Activated naive CD8-positive, alpha-beta T cell treated with anti-CD3 and anti-CD28 coated beads for 36 hours (primary cell): ENCODE measurements around the gene STK32A. TPM values are rescaled to one million over a fixed set of nuclear protein-coding genes. Genes with fewer than 3 reads are reported as not detected.

Experiments
- DNase-seq: peaks from one replicate; pipeline ENCODE4 v3.0.0; 2021
- H3K27ac Mint-ChIP-seq: one replicate; pipeline ENCODE4 v1.8.0; 2022; ENCODE audit warnings: mild to moderate bottlenecking, moderate library complexity, mixed read lengths
- H3K27me3 Mint-ChIP-seq: one replicate; pipeline ENCODE4 v1.8.0; 2022; ENCODE audit warnings: mild to moderate bottlenecking, mixed read lengths
- H3K36me3 Mint-ChIP-seq: one replicate; pipeline ENCODE4 v1.8.0; 2021; ENCODE audit warnings: mild to moderate bottlenecking, mixed read lengths
- H3K4me1 Mint-ChIP-seq: one replicate; pipeline ENCODE4 v1.8.0; 2021; ENCODE audit warnings: mixed read lengths
- H3K4me3 Mint-ChIP-seq: one replicate; pipeline ENCODE4 v1.8.0; 2022; ENCODE audit warnings: mild to moderate bottlenecking, moderate library complexity, mixed read lengths
- H3K9me3 Mint-ChIP-seq: one replicate; pipeline ENCODE4 v1.8.0; 2022; ENCODE audit warnings: mixed read lengths
- total RNA-seq, 2 experiments: library from RNA; stranded (reverse); gene quantifications; one replicate each; pipeline ENCODE4 v1.2.3, GENCODE V29; 2021

Gene STK32A
- total RNA-seq: not detected

- Mint-ChIP-seq H3K36me3 (no peaks in the 10 kb centered on the region), H3K4me3 (no peak within 1 kb of the TSS), H3K27me3 (peaks cover 63% of the 10 kb centered on the region), H3K9me3 (no peaks in the 10 kb centered on the region), H3K27ac (no peak within 1 kb of the TSS), H3K4me1 (no peaks in the 10 kb centered on the region)
- no peak for DNase-seq
Measured at GRCh38 chr5:147234825-147235635, at the start of gene STK32A. Gene STK32A (plus strand): TSS chr5:147235026. CDS start chr5:147239635, 4,609 bp downstream.

DNA sequence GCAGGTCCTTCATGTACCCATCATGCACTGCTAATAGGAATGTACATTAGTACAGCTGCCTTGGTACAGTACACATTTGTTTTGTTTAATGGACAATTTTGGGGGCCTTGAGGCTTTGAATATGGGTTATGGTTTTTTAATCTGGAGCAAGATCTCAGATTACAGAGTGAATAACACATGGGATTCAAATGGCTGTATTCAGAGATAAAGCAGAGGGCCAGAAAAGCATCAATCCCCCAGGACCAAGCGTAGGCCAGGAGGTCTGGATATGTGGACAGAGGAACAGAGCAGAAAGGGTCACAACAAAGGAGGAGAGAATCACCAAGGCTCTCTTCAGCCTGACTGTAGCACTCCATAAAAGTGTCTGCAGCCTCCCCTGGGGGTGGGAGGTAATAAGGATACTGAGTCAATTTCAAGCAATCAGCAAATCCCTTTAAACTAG lies 47.7 kb upstream of the STK32A start:
- Mint-ChIP-seq H3K27me3 (peaks cover 18% of the 10 kb centered on the region), H3K4me3 (no peak overlapping the region), H3K4me1 (peaks cover 3% of the 10 kb centered on the region), H3K9me3 (no peaks in the 10 kb centered on the region), H3K27ac (no peak overlapping the region), H3K36me3 (no peaks in the 10 kb centered on the region)
- no peak for DNase-seq

DNA sequence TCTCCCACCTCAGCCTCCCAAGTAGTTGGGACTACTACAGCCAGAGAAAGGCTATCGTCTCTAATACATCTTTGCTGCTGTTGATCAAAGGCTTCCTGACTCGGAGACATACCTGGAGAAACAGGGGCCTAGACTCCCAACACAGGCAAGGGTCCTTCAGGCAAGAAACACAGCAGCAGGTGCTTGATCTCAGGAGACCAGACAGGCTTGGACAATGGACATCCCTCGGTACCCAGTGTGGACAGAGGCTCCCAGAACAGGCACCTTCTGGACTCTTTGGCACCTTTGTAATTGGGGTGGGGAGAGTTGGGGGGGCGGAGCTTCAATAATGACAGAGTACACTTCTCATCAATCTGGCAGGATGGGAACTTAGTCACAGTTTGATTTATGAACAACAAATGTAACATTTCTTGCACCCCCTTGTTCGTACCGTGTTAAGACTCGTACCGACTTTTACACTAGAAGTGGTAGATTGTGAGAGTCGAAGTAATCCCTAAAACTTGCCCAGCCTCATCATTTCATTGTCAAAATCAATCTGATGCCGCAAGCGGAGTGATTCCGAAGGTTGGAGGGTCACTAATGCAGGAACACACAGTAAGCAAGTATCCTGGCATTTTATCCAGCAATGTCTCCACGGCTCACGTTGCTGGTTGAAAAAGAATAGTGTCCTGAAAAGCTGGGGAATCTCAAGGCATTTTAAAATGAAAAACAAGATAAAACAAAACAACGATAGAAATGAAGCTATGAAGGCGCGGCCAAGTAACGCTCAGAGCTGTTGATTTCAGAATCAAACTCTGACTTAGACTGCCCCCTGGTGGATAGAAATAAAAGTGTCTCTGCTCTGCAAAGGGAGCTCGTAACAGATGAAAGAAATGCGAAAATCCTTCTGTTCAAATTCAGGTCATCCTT lies 46.4 kb upstream of the STK32A start:
- peak; percentile 9 for DNase-seq
- H3K9me3 Mint-ChIP-seq: no peaks in the 10 kb centered on the region
- H3K36me3 Mint-ChIP-seq: no peaks in the 10 kb centered on the region
- no peak overlapping the region for H3K27ac Mint-ChIP-seq
- H3K27me3 Mint-ChIP-seq: peaks cover 18% of the 10 kb centered on the region
- H3K4me1 Mint-ChIP-seq: peaks cover 3% of the 10 kb centered on the region
- no peak overlapping the region for H3K4me3 Mint-ChIP-seq

DNA sequence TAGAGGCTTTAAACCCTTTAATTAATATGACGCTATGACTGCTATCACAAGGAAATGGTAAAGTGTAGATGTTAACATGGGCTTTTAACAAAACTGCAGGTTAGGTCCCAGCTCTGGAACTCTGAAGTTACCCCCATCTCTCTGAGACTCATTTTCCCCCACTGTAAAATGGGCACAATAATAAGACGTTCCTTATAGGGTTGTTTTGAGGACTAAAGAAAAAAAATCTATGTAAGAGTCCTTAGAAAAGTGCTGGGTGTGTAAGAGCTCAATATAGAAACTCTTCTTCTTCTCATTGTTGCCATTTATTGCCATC lies 45.8 kb upstream of the STK32A start:
- Mint-ChIP-seq H3K4me3 (no peak overlapping the region), H3K9me3 (no peaks in the 10 kb centered on the region), H3K4me1 (peaks cover 3% of the 10 kb centered on the region), H3K27ac (no peak overlapping the region), H3K27me3 (peaks cover 18% of the 10 kb centered on the region), H3K36me3 (no peaks in the 10 kb centered on the region)
- DNase-seq: no peak

DNA sequence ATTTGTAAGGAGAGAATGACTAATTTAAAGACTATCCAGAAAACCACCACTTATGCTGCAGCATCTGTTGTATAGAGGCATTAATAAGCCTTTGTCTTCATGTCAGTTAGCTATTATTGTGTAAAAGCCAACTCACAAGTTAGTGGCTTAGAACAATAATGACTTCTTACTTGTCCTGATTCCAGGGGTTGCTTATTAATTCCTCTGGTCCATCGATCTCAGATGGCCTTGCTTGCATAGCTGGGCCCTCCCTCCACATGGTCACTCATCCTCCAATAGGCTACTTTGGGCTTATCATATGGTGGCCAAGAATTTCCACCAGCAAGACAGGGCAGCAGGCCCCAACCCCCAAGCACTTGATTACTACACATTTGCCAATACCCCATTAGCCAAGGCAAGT lies 44.5 kb upstream of the STK32A start:
- no peak overlapping the region for H3K27ac Mint-ChIP-seq
- peaks cover 18% of the 10 kb centered on the region for H3K27me3 Mint-ChIP-seq
- DNase-seq: no peak
- peaks cover 3% of the 10 kb centered on the region for H3K4me1 Mint-ChIP-seq
- H3K4me3 Mint-ChIP-seq: no peak overlapping the region
- no peaks in the 10 kb centered on the region for H3K9me3 Mint-ChIP-seq
- no peaks in the 10 kb centered on the region for H3K36me3 Mint-ChIP-seq

GRCh38 chr5:147193123-147193522 lies 41.7 kb upstream of the STK32A start:
- no peak for DNase-seq
- no peak overlapping the region for H3K4me3 Mint-ChIP-seq
- H3K27me3 Mint-ChIP-seq: peaks cover 15% of the 10 kb centered on the region
- no peaks in the 10 kb centered on the region for H3K36me3 Mint-ChIP-seq
- no peak overlapping the region for H3K27ac Mint-ChIP-seq
- no peaks in the 10 kb centered on the region for H3K9me3 Mint-ChIP-seq
- peaks cover 3% of the 10 kb centered on the region for H3K4me1 Mint-ChIP-seq

DNA sequence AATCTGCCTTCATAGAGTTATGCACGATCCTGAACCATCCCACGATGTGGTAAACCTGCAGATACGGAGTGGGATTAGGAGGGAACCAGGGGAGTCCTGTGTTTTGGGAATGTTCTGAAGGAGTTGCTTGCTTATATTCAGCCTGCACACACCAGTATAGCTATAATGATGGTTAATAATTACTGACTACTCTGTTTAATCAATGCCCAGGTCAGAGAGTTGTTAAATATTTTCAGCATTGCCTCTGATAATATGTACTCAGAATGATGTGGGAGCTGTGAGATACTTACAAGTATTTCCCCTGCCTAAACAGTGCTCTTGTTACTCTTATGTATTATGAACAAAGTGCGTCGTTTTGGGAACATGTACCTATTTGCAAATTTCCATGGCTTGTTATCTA lies 34.8 kb upstream of the STK32A start:
- Mint-ChIP-seq H3K36me3 (no peaks in the 10 kb centered on the region), H3K4me1 (no peaks in the 10 kb centered on the region), H3K4me3 (no peak overlapping the region), H3K27me3 (peaks cover 15% of the 10 kb centered on the region), H3K9me3 (no peaks in the 10 kb centered on the region), H3K27ac (no peak overlapping the region)
- DNase-seq: no peak

DNA sequence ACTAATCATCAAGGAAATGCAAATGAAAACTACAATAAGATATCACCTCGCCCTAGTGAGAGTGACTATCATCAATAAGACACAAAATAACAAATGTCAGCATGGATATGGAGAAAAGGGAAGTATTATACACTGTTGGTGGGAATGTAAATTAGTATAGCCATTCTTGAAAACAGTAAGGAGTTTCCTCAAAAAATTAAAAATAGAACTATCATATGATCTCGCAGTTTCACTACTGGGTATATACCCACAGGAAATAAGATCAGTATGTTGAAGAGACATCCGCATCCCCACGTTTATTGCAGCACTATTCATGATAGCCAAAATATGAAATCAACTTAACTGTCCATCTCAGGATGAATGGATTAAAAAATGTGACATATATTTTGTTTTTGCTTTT lies 31.6 kb upstream of the STK32A start:
- no peaks in the 10 kb centered on the region for H3K36me3 Mint-ChIP-seq
- H3K4me1 Mint-ChIP-seq: no peaks in the 10 kb centered on the region
- peaks cover 7% of the 10 kb centered on the region for H3K27me3 Mint-ChIP-seq
- H3K9me3 Mint-ChIP-seq: no peaks in the 10 kb centered on the region
- H3K4me3 Mint-ChIP-seq: no peak overlapping the region
- no peak for DNase-seq
- H3K27ac Mint-ChIP-seq: no peak overlapping the region

- no peak for DNase-seq
- Mint-ChIP-seq H3K27ac (no peak overlapping the region), H3K4me1 (no peaks in the 10 kb centered on the region), H3K4me3 (no peak overlapping the region), H3K9me3 (no peaks in the 10 kb centered on the region), H3K27me3 (peaks cover 7% of the 10 kb centered on the region), H3K36me3 (no peaks in the 10 kb centered on the region)
Measured at GRCh38 chr5:147204576-147204975, 30.2 kb upstream of the STK32A start.

DNA sequence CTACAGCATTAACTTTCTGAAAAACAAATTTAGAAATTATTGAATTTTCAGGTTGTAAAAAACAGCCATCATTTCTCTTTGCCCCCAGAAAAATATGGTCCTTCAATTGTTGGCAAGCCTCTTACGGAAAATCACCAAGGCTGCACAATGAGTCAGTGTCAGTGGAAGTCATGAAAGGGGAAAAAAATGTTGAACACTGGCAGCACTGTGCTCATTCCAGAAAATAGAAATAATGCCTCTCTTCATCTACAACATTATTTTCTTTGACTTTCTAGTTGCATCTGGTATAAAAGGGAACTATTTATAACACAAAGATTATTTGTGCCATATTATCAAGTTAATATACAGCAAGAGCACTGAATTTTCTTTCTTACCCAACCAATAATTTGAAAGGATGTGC lies 26.7 kb upstream of the STK32A start:
- Mint-ChIP-seq H3K9me3 (no peaks in the 10 kb centered on the region), H3K4me3 (no peak overlapping the region), H3K4me1 (no peaks in the 10 kb centered on the region), H3K36me3 (no peaks in the 10 kb centered on the region), H3K27me3 (no peaks in the 10 kb centered on the region), H3K27ac (no peak overlapping the region)
- DNase-seq: no peak

GRCh38 chr5:147216552-147217154 lies 18.2 kb upstream of the STK32A start:
- no peaks in the 10 kb centered on the region for H3K4me1 Mint-ChIP-seq
- peaks cover 9% of the 10 kb centered on the region for H3K9me3 Mint-ChIP-seq
- H3K4me3 Mint-ChIP-seq: no peak overlapping the region
- no peaks in the 10 kb centered on the region for H3K36me3 Mint-ChIP-seq
- peaks cover 4% of the 10 kb centered on the region for H3K27me3 Mint-ChIP-seq
- DNase-seq: no peak
- H3K27ac Mint-ChIP-seq: no peak overlapping the region

GRCh38 chr5:147223343-147223742 lies 11.5 kb upstream of the STK32A start:
- H3K27ac Mint-ChIP-seq: no peak overlapping the region
- no peak overlapping the region for H3K4me3 Mint-ChIP-seq
- no peaks in the 10 kb centered on the region for H3K4me1 Mint-ChIP-seq
- H3K27me3 Mint-ChIP-seq: no peaks in the 10 kb centered on the region
- H3K9me3 Mint-ChIP-seq: peaks cover 16% of the 10 kb centered on the region
- DNase-seq: no peak
- H3K36me3 Mint-ChIP-seq: no peaks in the 10 kb centered on the region

DNA sequence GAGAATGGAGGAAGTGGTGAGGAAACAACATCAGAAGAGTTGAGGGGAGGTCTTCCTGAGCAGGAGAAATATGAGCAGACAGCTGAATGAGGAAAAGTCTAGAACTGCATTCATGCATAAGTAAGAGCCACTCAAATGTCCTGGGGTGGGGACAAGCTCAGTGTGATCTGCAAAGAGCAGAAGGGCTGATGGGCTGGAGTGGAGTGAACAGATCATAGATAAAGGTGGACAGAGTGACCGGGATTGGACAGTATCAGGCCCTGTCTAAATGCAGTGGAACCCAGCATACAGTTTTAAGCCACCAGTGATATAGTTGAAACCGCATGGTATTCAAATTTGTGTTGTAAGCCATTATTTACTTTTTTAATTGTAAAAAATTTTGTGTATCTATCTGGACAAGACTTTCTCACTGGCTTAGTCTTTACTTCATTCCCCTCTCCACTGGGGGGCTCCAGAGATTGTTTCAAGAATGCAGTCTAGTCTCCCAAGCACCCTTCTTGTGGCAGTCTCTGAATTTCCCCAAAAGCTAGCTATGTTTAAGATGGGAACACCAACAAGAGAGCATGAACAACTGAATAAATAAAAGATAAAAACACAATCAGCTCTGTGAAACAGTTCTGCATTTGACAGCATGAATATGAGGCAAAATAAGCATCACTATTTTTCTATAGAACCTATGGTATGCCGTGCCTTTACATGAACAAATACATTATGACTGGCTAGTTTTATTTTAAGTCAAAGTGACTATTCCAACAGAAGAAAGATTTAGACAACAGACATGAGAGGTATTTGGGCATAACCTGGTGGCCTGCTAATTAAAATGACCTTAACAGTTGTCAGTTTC lies 10.7 kb upstream of the STK32A start:
- Mint-ChIP-seq H3K4me3 (no peak overlapping the region), H3K27me3 (no peaks in the 10 kb centered on the region), H3K4me1 (no peaks in the 10 kb centered on the region), H3K36me3 (no peaks in the 10 kb centered on the region), H3K27ac (no peak overlapping the region), H3K9me3 (peaks cover 12% of the 10 kb centered on the region)
- no peak for DNase-seq

- H3K4me1 Mint-ChIP-seq: no peaks in the 10 kb centered on the region
- no peak overlapping the region for H3K4me3 Mint-ChIP-seq
- peaks cover 7% of the 10 kb centered on the region for H3K9me3 Mint-ChIP-seq
- no peaks in the 10 kb centered on the region for H3K36me3 Mint-ChIP-seq
- H3K27me3 Mint-ChIP-seq: peaks cover 7% of the 10 kb centered on the region
- H3K27ac Mint-ChIP-seq: no peak overlapping the region
- DNase-seq: no peak
Measured at GRCh38 chr5:147225938-147226337, 8.9 kb upstream of the STK32A start.
